NCI-H187 treated with DMSO at 0.1 percent for 48 hours (cell line): ENCODE results near the gene PSMD8.
"Not testable (repeated sequence)": the region's sequence is repeated elsewhere in the genome, so short reads cannot be mapped to it uniquely, and the experiment has no call there.

Experiments
- DNase-seq: peaks from one replicate; lab custom pipeline; 2025; lab: John Stamatoyannopoulos, UW

Gene PSMD8

GRCh38 chr19:38411041-38411712, 36.8 kb downstream of the PSMD8 start:
- no peak for DNase-seq

- DNase-seq = not testable (repeated sequence)
Measured at GRCh38 chr19:38411898-38412297, 37.5 kb downstream of the PSMD8 start.

GRCh38 chr19:38412491-38412890, 38.1 kb downstream of the PSMD8 start:
- no peak for DNase-seq

- no peak for DNase-seq
Measured at GRCh38 chr19:38412961-38413360, 38.6 kb downstream of the PSMD8 start.

DNA sequence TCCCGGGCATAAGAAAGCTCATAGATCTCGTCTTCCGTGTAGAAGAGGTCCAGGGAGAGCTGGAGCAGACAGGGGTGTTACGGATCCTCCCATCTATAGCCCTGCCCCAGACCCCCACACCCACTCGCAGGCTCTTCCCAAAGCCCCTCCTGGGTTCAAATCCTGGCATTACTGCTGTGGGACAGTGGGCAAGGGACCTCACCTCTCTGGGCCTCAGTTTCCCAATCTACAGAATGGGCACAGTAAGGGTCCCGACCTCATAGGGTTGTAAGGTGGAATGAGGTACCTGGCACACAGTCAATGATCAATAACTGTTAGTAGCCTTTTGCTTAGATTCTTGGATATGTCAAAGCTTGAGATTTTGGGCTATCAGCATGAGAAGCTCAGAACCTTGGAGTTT, 39.0 kb downstream of the PSMD8 start:
- DNase-seq = no peak

GRCh38 chr19:38417146-38417543, 42.8 kb downstream of the PSMD8 start:
- no peak for DNase-seq

DNA sequence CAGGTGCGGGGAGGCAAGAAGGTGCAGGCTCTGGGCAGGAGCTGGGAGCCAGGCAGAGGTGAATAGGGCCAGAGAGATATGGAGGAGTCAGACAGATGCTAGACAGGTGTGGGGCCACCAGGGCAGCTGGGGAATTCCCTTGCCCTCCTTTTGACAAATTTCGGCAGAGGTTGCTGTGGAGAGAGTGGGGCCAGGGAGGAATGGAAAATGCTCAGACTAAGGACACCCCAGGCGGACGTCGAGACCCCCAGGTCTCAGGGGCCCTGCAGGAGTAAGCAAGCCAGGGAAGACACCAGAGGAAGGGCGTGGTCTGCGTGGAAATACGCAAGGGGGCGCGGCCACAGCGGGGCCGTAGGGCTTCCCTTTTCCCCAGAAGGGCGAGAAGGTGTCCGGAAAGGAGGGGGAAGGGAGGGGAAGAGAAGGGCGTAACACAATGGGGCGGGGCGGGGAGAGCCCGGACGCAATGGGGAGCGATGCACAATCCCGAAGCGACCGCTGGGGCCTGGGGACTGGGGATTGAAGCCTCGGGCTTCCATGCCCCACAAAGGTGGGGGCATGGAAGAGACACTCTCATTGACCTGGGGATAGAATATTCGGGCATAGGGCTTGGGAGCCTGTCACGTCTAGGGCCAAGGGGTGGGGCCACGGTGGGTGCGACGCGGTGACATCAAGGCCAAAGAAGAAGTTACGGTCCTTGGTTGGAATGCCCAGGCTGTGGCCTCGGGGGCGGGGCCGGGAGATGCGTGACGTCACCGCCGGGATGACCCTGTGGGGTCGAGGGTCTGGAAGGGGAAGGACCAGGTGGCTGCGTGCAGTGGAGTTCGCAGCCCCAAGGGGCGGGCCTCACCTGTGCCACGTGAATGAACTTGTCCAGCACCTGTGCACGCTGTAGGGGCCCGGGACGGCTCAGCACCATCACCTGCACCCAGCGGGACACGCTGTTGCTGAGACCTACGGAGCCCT, 43.5 kb downstream of the PSMD8 start:
- DNase-seq = no peak

DNA sequence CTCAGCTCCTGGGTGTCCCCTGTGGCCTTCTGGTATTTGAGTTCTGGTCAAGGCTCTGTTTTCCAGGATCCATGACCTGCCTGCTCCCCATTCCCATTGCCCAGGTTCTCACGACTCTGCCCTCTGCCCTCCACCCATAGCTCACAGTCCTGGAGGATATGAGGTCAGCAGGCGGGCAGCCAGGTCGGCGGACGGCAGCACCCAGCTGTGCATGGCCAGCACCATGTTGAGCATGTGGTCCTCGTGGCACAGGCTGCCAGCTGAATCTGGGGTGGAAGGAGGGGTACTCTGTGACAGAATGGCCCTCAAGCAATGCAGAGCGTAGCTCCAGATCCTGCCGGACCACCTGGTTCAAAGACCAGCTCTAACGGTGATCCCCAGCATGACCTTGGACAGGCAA, 46.6 kb downstream of the PSMD8 start:
- no peak for DNase-seq

DNA sequence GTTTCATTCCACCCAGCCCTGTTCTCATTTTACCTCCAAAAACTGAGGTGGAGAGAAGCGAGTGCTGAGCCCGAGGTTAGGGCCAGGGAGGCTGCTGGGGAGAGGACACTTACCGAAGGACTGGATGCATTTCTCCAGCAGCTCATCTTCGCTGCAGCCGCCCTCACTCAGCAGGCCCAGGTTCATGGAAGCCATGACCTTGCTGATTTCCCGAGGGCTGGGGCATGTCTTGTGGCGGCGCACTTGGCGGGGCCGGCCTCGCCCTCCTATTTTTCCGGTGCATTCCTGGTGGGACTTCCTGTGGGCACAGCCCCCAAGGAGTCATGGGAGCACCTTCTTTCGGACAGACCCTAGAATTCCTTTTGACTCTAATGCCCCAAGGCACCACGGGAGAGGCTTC, 47.5 kb downstream of the PSMD8 start:
- DNase-seq = no peak

GRCh38 chr19:38422438-38422837, 48.1 kb downstream of the PSMD8 start:
- no peak for DNase-seq

DNA sequence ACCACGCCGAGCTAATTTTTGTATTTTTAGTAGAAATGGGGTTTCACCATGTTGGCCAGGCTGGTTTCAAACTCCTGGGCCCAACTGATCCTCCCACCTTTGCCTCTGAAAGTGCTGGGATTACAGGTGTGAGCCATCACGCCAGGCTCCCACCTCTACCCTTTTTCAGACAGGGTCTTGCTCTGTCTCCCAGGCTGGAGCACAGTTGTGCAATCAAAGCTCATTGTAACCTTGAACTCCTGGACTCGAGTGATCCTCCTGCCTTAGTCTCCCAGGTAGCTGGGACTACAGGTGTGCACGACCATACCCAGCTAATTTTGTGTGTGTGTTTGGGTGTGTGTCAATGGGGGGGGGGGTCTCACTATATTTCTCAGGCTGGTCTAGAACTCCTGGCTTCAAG, 49.9 kb downstream of the PSMD8 start:
- DNase-seq = no peak

DNA sequence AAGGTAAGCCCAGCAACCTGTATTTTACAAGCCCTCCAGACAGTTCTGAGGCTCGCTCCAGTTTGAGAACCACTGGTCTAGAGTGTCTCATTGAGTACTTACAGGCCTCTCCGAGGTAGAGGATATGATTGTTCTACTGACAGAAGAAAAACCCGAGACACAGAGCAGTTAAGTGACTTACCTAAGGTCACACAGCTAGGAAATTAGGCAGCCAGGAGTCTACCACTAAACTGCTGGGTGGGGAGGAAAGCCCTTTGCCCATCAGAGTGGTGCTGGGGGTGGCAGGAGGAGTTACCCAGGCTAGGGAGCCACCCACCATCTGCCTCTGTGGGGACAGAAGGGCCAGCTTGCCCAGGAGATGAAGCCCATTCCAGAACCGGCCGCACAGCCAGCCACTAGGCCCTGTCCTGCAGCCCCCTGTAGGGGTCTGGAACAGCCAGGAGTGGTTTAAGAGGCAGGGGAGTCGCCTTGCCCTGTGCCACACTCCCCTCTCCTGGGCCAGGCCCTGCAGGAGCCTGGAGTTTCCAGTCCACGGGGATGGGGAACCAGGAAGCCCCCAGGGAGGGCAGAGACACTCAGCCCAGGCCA, 50.9 kb downstream of the PSMD8 start:
- DNase-seq = no peak

DNA sequence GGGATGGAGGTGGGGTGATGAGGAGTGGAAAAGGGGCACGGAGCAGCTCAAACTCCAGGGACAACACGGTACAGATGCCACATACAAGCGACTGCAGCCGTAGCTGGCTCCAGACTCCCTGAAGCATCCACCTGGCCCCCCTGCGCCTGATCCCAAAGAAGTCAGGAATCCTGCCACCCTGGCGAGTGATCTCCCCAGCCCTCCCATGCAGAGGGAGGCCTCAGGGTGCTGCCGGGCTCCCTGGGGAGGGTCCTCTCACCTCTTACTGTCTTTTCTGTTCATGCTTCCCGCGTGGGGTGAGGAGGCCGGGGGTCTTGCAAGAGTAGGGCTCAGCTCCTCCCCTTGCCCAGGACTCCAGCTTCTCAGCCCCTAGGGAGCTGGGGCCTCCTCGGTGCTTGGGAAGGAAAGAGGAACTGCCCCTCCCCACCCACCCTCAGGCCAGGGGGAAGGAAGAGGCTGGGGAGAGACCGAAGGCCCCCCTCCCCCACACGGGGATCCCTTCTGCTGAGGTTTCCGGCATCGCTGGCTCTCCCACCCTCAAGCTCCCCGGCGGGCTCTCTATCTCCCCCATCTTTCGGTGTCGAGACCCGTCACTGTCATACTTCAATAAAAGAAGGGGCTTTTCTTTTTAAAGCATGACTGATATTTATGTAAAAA, 51.6 kb downstream of the PSMD8 start, which contains the start of gene RASGRP4:
Gene RASGRP4 (minus strand): TSS at position 410 of the 657 bp plus-strand sequence. CDS start 128 bp downstream, at position 282.
- no peak for DNase-seq

GRCh38 chr19:38427035-38427677, 52.8 kb downstream of the PSMD8 start:
- not testable (repeated sequence) for DNase-seq

- no peak for DNase-seq
Measured at GRCh38 chr19:38429055-38429810, 54.9 kb downstream of the PSMD8 start.

GRCh38 chr19:38429811-38430156, 55.4 kb downstream of the PSMD8 start:
- DNase-seq = no peak

DNA sequence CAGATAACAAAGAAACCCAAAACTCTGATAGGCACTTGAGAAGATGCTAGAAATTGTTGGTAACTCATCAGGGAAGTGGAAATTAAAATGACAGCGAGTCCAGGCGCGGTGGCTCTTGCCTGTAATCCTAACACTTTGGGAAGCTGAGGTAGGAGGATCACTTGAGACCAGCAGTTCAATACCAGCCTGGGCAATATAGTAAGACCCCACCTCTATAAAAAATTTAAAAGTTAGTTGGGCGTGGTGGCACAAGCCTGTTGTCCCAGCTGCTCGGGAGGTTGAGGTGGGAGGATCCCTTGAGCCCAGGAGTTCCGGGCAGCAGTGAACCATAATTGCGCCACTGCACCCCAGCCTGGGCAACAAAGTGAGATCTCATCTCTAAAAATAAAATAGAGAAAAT, 56.6 kb downstream of the PSMD8 start:
- no peak for DNase-seq

DNA sequence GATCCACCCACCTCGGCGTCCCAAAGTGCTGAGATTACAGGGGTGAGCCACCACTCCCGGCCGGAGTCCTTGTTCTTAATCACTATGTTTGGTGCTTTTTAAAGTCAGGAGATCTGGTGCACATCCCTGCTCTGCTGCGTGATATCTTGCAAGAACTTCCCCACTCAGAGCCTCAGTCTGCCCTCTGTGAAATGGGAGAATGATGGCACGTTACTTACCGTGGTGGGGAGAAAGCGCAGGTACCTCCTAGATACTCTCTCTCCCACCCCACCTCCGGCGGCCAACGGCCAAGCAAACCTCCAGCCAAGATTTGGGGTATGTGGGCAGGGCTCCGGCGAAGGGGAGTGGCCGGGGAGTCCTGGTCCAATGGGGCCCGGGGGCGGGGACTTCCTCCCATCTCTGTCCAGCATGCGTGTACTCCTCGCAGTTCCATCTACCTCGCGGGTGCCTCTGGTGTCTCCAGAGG, 58.9 kb downstream of the PSMD8 start, which contains the start of gene RYR1:
Gene RYR1 (plus strand): TSS at position 424 of the 466 bp plus-strand sequence. CDS start 139 bp downstream, outside the sequence.
- DNase-seq = no peak
